Measurements from ENCODE around the gene MBP. TPM values are rescaled to one million over a fixed set of nuclear protein-coding genes. Genes with fewer than 3 reads are reported as not detected.

MBP gene
- total RNA-seq, 2 experiments from 2014 or later, result 86.5 to 87.0 TPM

DNA sequence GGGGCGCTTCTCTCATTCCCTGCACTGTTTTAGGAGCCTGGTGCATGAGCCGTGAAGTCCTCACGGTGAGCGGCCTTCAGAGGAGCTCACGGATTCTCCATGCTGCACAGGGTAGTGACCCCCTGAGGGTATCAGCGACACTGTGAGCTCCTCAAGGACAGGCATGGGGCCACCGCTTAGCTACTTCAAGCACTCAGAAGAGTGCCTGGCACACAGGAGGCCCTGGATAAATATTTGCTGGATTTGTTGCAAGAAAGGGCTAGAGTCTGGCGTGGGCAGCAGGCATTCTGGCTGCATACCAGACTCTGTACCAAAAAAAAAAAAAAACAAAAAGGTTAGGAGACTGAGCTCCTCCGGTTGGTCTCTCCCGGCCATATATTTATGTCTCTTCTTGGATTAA is 5.7 kb upstream of the MBP start:
- H3K27me3 Mint-ChIP-seq (ENCODE audit: low read depth), result no peaks in the 10 kb centered on the region
- peaks cover 11% of the 10 kb centered on the region for H3K9me3 Mint-ChIP-seq (ENCODE audit: insufficient read depth)
- peaks cover 46% of the 10 kb centered on the region for H3K4me1 Mint-ChIP-seq (ENCODE audit: low read depth)
- CTCF ChIA-PET, result interaction anchor here (1.1 to 1.2 kb wide), 2 partner anchors 11 to 74 kb away, joined by 3 read pairs; no protein-coding TSS in a partner anchor
- H3K27ac Mint-ChIP-seq, result no peak overlapping the region
- POLR2A ChIA-PET, result no interaction called here
- ATAC-seq, result no peak
- no peak for DNase-seq
- H3K4me3 Mint-ChIP-seq, result no peak overlapping the region
- peaks cover 13% of the 10 kb centered on the region for H3K36me3 Mint-ChIP-seq (ENCODE audit: low read depth)

DNA sequence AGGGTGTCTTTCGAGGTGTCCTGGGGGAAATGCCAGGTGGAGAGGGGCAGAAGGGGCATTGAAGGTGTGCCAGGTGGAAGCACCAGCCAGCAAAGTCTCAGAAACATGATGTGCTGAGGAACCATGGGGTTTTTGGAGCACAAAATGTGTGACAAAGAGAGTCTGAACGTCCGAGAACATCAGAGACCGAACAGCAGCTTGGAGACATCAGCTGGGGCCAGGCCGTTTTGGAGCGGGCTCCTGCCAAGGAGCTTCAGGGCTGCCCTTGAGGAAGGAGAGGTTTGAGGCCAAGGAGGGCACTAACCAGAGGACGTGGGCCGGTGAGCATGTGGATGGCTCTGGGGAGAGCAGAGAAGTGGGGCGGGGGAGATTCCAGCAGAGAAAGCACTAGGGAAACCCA is 5.3 kb upstream of the MBP start:
- ATAC-seq (no peak), DNase-seq (no peak)
- H3K36me3 Mint-ChIP-seq (ENCODE audit: low read depth), result peaks cover 11% of the 10 kb centered on the region
- ChIA-PET CTCF (interaction anchor here (1.1 to 1.2 kb wide), 2 partner anchors 11 to 74 kb away, joined by 3 read pairs; no protein-coding TSS in a partner anchor), POLR2A (no interaction called here)
- H3K27ac Mint-ChIP-seq, result no peak overlapping the region
- peaks cover 48% of the 10 kb centered on the region for H3K4me1 Mint-ChIP-seq (ENCODE audit: low read depth)
- no peak overlapping the region for H3K4me3 Mint-ChIP-seq
- H3K9me3 Mint-ChIP-seq (ENCODE audit: insufficient read depth), result peaks cover 10% of the 10 kb centered on the region
- H3K27me3 Mint-ChIP-seq (ENCODE audit: low read depth), result no peaks in the 10 kb centered on the region

DNA sequence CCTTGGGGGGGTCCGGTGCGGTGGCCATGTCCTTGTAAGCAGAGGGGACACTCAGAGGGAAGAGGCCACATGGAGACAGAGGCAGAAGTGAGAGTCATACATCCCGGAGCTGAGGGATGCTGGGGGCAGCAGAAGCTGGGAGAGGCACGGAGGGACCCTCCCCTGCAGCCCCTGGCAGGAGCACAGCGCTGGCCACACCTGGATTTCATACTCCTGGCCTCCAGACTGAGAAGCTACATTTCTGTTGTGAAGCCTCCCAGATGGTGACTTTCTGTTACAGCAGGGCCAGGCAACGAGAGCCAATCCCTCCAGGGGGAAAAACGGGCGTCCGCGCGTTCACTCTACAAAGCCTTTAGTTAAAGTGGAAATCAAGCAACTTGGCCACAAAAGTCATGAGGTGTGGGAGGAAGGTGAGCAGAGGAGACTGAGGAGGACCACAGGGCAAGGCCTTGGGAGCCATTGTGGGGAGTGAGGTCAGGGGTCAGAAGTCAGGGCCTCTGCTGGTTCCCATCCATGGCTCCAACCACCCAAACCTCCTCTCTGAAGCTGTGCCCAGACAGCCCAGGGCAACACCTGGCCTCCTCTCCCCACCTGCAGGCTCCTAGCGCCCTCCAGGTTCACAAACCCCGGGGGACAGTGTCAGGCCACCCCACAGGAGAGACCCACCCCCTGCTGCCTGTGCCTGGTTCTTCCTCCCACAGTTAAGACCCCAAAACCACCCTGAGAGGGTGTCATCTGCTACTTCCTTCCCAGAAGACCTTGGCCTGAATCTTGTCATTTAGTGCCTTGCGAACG is 4.5 kb upstream of the MBP start:
- H3K36me3 Mint-ChIP-seq (ENCODE audit: low read depth), result peaks cover 3% of the 10 kb centered on the region
- CTCF ChIA-PET, result no interaction called here
- no peak for ATAC-seq
- POLR2A ChIA-PET, result no interaction called here
- no peak for DNase-seq
- H3K4me1 Mint-ChIP-seq (ENCODE audit: low read depth), result peaks cover 47% of the 10 kb centered on the region
- no peaks in the 10 kb centered on the region for H3K27me3 Mint-ChIP-seq (ENCODE audit: low read depth)
- peaks cover 3% of the 10 kb centered on the region for H3K9me3 Mint-ChIP-seq (ENCODE audit: insufficient read depth)
- H3K27ac Mint-ChIP-seq, result no peak overlapping the region
- H3K4me3 Mint-ChIP-seq, result no peak overlapping the region

DNA sequence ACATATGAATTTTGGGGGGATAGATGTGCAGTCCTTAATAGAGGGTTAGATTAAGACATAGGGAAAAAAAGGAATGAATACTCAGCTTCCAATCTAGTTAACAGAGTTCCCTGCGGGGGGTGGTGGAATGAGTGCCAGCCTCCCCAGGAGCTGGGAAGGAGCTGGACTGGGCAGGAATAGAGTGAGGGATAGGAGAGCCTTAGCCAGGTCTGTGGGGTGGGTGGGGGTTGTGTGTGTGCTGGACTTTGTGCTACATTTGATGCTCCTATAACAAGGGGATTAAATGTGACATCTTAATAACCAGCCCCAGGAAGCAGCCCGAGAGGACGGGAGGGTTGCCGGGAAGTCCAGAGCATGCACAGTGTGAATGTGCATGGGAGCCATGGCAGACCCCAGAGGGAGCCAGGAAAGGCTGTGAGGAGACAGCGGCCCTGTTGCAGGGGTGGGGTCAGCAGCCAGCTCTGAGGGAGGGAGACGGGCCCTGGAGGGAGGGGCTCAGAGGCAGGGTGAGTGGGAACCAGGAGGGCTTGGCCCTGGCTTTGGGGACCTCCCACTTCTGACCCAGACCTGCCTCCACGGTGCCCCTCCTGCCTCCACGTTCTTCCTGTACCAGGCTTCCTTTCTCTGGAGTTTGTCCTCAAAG is 3.6 kb upstream of the MBP start:
- H3K27me3 Mint-ChIP-seq (ENCODE audit: low read depth), result no peaks in the 10 kb centered on the region
- H3K4me1 Mint-ChIP-seq (ENCODE audit: low read depth), result peaks cover 45% of the 10 kb centered on the region
- H3K4me3 Mint-ChIP-seq, result no peak overlapping the region
- no peaks in the 10 kb centered on the region for H3K9me3 Mint-ChIP-seq (ENCODE audit: insufficient read depth)
- DNase-seq (no peak), ATAC-seq (no peak)
- H3K27ac Mint-ChIP-seq, result no peak overlapping the region
- POLR2A ChIA-PET, result no interaction called here
- CTCF ChIA-PET, result interaction anchor here (2.6 kb wide), 1 partner anchor 13 kb away, joined by 7 read pairs; no protein-coding TSS in a partner anchor
- peaks cover 2% of the 10 kb centered on the region for H3K36me3 Mint-ChIP-seq (ENCODE audit: low read depth)

DNA sequence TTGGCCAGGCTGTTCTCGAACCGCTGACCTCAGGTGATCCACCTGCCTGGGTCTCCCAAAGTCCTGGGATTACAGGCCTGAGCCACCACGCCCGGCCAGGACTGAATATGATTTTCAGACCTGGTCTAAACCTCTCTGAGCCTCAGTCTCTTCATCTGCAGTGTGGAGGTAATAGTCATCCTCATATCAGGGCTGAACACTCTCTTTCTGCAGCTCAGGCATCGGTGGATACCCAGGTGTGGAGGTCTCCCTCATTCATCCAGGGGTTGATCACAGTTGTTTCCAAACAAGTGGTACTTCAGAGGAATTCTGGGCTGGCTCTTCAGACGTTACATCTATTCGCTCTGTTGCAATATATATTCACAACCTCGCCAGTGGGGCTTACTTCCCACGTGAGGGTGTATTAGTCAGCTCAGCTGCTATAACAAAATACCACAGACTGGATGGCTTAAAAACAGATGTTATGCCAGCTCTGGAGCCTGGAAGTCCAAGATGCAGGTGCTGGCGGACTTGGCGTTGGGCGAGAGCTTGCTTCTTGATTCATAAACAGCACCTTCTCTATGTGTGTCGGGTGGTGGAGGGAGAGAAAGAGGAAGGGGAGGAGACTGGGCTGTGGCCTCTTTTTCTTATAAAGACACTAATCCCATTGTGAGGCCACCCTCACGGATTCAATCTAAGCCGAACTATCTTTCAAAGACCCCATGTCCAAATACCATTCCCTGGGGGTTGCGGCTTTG is 2.9 kb upstream of the MBP start:
- H3K27ac Mint-ChIP-seq, result no peak overlapping the region
- no peak overlapping the region for H3K4me3 Mint-ChIP-seq
- no peak for DNase-seq

DNA sequence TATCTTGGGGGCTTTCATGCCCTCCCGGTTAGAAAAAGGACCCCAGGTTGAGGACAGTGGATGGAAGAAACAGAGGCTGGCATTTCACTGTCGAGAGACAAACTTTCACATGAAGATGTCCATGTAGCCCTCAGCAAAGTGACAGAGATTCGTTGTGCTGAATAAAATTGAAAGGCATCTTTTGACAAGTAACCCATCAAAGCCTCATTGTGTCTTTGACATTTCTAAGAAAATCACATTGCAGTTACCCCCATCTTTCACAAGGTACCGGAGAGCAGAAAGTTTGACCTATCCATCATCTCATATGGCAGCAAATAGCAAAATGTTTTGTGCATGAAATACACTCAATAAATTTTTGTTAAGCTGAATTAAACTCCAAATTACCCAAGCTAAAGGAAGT is 2.0 kb upstream of the MBP start:
- no peak for DNase-seq
- H3K36me3 Mint-ChIP-seq (ENCODE audit: low read depth), result peaks cover 15% of the 10 kb centered on the region
- H3K9me3 Mint-ChIP-seq (ENCODE audit: insufficient read depth), result no peaks in the 10 kb centered on the region
- CTCF ChIA-PET, result interaction anchor here (0.8 to 5.5 kb wide), 9 partner anchors 12 to 135 kb away, joined by 3 to 26 read pairs (median 4); no protein-coding TSS in a partner anchor
- H3K4me1 Mint-ChIP-seq (ENCODE audit: low read depth), result peaks cover 44% of the 10 kb centered on the region
- H3K27me3 Mint-ChIP-seq (ENCODE audit: low read depth), result no peaks in the 10 kb centered on the region
- no peak for ATAC-seq
- POLR2A ChIA-PET, result interaction anchor here (0.7 to 1.1 kb wide), 3 partner anchors 10 to 668 kb away, joined by 3 to 5 read pairs (median 3); no protein-coding TSS in a partner anchor
- no peak overlapping the region for H3K4me3 Mint-ChIP-seq
- peak overlapping the region; percentile 78 for H3K27ac Mint-ChIP-seq

More for the DNA sequence above, 2.9 kb upstream of the MBP start:
- CTCF ChIA-PET, result interaction anchor here (0.8 to 5.5 kb wide), 5 partner anchors 11 to 136 kb away, joined by 3 to 26 read pairs (median 3); no protein-coding TSS in a partner anchor
- POLR2A ChIA-PET, result interaction anchor here (0.7 kb wide), 1 partner anchor 11 kb away, joined by 5 read pairs; no protein-coding TSS in a partner anchor
- ATAC-seq, result no peak
- Mint-ChIP-seq H3K36me3 (ENCODE audit: low read depth) (peaks cover 9% of the 10 kb centered on the region), H3K27me3 (ENCODE audit: low read depth) (no peaks in the 10 kb centered on the region), H3K4me1 (ENCODE audit: low read depth) (peaks cover 43% of the 10 kb centered on the region), H3K9me3 (ENCODE audit: insufficient read depth) (no peaks in the 10 kb centered on the region)

DNA sequence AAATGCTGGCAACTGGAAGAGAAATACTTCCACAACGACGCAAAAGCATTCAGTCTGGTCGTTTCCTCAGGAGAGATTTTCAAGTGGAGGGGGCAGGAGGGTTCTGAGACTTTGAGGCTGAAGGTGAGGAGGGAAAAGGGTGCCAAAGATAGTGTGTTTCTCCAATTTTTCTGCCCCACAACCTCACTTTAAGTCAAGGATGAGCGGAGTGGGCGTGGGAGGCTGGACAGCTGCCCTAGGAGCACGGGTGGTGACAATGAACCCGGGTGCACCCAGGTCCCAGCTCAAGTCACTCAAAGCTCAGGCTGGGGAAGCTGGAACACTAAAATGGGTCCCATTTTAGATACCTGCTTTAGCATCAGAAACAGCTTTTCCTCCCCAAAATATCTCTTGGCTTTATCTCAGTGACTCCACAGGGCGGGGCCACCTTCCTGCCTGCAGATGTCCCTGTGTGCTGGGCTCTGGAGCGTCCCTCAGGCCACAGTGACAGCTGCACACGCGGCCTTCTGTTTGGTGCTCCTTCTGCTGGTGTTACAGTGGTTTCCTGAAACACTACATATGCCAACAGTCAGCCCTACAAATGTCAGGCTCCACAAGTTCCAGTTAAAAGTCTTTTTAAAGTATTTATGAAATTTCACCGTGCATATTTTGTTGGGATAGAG is 1.4 kb upstream of the MBP start:
- Mint-ChIP-seq H3K27ac (peak overlapping the region; percentile 78), H3K36me3 (ENCODE audit: low read depth) (peaks cover 21% of the 10 kb centered on the region), H3K4me1 (ENCODE audit: low read depth) (peaks cover 51% of the 10 kb centered on the region), H3K9me3 (ENCODE audit: insufficient read depth) (no peaks in the 10 kb centered on the region), H3K27me3 (ENCODE audit: low read depth) (no peaks in the 10 kb centered on the region), H3K4me3 (peak overlapping the region; percentile 51)
- no peak for ATAC-seq
- ChIA-PET POLR2A (interaction anchor here (0.7 to 5.2 kb wide), 3 partner anchors 11 to 78 kb away, joined by 3 to 101 read pairs (median 3); no protein-coding TSS in a partner anchor), CTCF (interaction anchor here (0.8 to 5.5 kb wide), 8 partner anchors 15 to 134 kb away, joined by 3 to 26 read pairs (median 6); no protein-coding TSS in a partner anchor)
- DNase-seq, result peak; percentile 49

DNA sequence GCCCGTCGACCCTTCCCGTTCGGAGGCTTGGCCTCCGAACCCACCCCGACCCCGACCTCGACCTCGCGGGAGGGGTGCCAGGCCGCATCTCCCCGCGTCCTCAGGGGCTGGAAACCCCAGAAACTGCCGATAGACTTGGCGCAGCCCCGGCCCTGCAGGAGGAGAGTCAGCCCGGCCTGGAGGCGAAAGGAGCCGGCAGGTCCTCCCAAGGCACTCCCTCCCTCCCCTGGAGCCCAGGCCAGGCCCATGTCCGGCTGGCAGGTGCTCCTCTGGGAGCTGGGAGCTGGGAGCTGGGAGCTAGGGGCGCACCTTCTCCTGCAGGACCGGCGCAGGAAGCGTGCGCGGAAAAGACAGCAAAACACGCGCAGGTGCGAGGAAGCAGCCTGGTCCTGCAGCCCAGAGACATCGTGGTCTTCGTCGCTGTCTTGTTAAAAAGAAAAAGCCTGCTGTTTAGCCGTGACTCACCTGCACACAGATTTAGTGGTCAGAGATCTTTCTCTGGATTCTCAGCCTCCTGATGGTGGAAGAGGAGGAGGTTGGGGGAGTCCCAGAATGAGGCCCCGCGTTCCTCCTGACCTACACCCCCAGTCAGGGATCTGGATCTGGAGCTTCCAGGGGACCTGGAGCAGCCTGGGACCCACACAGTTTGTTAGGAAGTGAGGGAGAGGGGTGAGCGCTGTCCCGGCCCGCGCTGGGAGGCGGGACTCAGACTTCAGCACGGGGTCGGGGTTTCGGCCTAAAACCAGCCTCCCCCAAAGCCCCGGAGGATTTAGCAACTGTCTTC is 660 bp upstream of the MBP start:
- POLR2A ChIA-PET, result interaction anchor here (0.7 to 5.2 kb wide), 13 partner anchors 10 to 78 kb away, joined by 3 to 101 read pairs (median 4); no protein-coding TSS in a partner anchor
- H3K4me1 Mint-ChIP-seq (ENCODE audit: low read depth), result peaks cover 58% of the 10 kb centered on the region
- peak overlapping the region; percentile 51 for H3K4me3 Mint-ChIP-seq
- DNase-seq, result no peak
- peak overlapping the region; percentile 68 for H3K27ac Mint-ChIP-seq
- H3K36me3 Mint-ChIP-seq (ENCODE audit: low read depth), result peaks cover 28% of the 10 kb centered on the region
- CTCF ChIA-PET, result interaction anchor here (0.8 to 5.5 kb wide), 9 partner anchors 16 to 133 kb away, joined by 3 to 26 read pairs (median 7); no protein-coding TSS in a partner anchor
- no peak for ATAC-seq
- H3K9me3 Mint-ChIP-seq (ENCODE audit: insufficient read depth), result no peaks in the 10 kb centered on the region
- no peaks in the 10 kb centered on the region for H3K27me3 Mint-ChIP-seq (ENCODE audit: low read depth)

DNA sequence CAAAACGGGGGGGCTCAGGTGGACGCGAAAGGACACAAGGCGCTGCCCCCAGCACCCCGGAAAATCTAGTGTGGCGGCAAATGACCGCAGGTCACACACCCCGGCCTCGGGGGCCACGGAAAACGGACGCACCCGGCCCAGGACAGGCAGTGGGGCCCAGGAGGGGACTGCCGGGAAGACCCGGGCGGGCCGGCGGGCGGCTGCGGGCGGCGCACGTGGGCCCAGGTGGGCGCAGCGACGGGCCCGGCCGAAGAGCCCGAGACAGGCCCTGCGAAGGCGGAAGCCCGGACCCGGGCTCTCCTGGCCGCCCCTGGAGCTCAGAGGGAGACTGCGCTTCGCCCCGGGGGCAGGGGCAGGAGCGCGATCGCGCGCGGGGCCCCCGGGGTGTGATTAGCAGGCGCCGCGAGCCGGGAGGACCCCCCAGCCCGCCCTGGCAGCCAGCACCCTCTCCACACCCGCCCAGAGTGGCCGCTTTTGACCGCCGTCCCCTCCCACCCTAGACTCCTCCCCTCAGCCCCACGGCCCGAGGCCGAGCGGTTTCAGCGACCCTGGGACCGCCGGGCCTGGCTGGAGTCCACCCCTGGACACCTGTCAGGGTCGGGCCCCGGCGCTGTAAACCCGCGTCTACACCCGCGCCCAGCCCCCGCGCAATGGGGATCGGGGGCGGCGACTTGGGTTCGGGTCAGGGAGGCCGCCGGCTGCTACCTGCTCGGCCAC is 773 bp downstream of the MBP start:
- Mint-ChIP-seq H3K27ac (peak overlapping the region; percentile 94), H3K4me3 (peak overlapping the region; percentile 97), H3K27me3 (ENCODE audit: low read depth) (no peaks in the 10 kb centered on the region), H3K4me1 (ENCODE audit: low read depth) (peaks cover 67% of the 10 kb centered on the region), H3K36me3 (ENCODE audit: low read depth) (peaks cover 42% of the 10 kb centered on the region), H3K9me3 (ENCODE audit: insufficient read depth) (no peaks in the 10 kb centered on the region)
- DNase-seq (peak; percentile 40), ATAC-seq (peak; percentile 48)
- POLR2A ChIA-PET, result interaction anchor here (0.6 to 5.2 kb wide), 17 partner anchors 9 to 127 kb away, joined by 3 to 101 read pairs (median 8); no protein-coding TSS in a partner anchor
- CTCF ChIA-PET, result interaction anchor here (1.2 to 5.5 kb wide), 8 partner anchors 24 to 132 kb away, joined by 3 to 26 read pairs (median 8); no protein-coding TSS in a partner anchor
